ENCODE data around the gene SAMD4A.

The SAMD4A gene

DNA sequence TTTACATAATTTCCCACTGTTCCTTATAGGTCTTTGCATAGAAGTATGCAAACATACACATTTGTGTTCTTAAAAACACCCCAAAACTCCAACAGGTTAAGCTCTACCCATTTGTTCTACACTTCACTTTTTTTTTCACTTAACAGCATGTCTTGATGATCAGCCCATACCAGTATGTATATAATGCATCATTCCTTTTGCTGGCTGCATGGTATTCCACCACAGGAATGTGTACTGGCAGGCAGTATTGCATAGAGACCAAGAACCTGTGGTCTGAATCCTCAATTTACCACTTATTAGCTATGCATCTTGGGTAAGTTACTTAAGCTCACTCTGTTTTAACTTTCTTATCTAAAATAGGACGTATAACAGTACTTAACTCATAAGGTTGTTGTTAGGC lies 65.5 kb downstream of the SAMD4A start:
- H3K4me3 ChIP-seq (ENCODE audit: low read depth, low read length), result no peak overlapping the region
- POLR2A ChIA-PET, result interaction anchor here (1.3 kb wide), 1 partner anchor 67 kb away, joined by 4 read pairs; no protein-coding TSS in a partner anchor
- no peak for TF ChIP-seq CTCF (IDR thresholded peaks at IDR 0.05; ENCODE audit: insufficient read depth, low read length, missing control alignments)
- DNase-seq (ENCODE audit: low read depth, low spot score), result no peak
- CTCF ChIA-PET, result interaction anchor here (2.7 to 4.4 kb wide), 2 partner anchors 11 to 69 kb away, joined by 8 to 27 read pairs; no protein-coding TSS in a partner anchor

GRCh38 chr14:54633076-54633475 lies 66.1 kb downstream of the SAMD4A start:
- H3K4me3 ChIP-seq (ENCODE audit: low read depth, low read length), result no peak overlapping the region
- CTCF ChIA-PET, result interaction anchor here (2.7 to 4.4 kb wide), 2 partner anchors 10 to 69 kb away, joined by 8 to 27 read pairs; no protein-coding TSS in a partner anchor
- POLR2A ChIA-PET, result interaction anchor here (1.3 kb wide), 1 partner anchor 67 kb away, joined by 4 read pairs; no protein-coding TSS in a partner anchor
- no peak for DNase-seq (ENCODE audit: low read depth, low spot score)
- TF ChIP-seq CTCF (IDR thresholded peaks at IDR 0.05; ENCODE audit: insufficient read depth, low read length, missing control alignments), result no peak

GRCh38 chr14:54637270-54638134 lies 70.6 kb downstream of the SAMD4A start:
- H3K4me3 ChIP-seq (ENCODE audit: low read depth, low read length), result no peak overlapping the region
- ChIA-PET CTCF (interaction anchor here (1.9 kb wide), 1 partner anchor 74 kb away, joined by 5 read pairs; no protein-coding TSS in a partner anchor), POLR2A (interaction anchor here (1.1 kb wide), 1 partner anchor 12 kb away, joined by 3 read pairs; no protein-coding TSS in a partner anchor)
- no peak for DNase-seq (ENCODE audit: low read depth, low spot score)
- TF ChIP-seq CTCF (IDR thresholded peaks at IDR 0.05; ENCODE audit: insufficient read depth, low read length, missing control alignments), result no peak

DNA sequence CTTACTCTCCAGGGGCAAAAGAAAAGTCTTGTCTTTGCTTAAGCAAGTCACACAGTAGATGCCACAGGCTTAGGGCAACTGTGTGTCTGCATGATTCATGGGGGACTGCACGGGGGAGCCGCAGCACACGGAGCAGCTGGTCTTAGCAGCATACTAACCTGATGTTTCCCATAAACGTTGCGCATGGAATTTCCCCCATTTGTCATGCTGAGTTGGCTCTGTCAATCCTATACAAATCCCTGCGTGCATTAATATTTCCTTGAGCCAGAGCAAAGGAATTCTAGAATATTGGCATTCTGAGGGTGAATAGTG lies 71.2 kb downstream of the SAMD4A start:
- no peak for DNase-seq (ENCODE audit: low read depth, low spot score)
- no peak overlapping the region for H3K4me3 ChIP-seq (ENCODE audit: low read depth, low read length)
- ChIA-PET CTCF (interaction anchor here (1.9 kb wide), 1 partner anchor 74 kb away, joined by 5 read pairs; no protein-coding TSS in a partner anchor), POLR2A (interaction anchor here (0.6 to 1.1 kb wide), 2 partner anchors 11 to 13 kb away, joined by 3 read pairs; no protein-coding TSS in a partner anchor)
- no peak for TF ChIP-seq CTCF (IDR thresholded peaks at IDR 0.05; ENCODE audit: insufficient read depth, low read length, missing control alignments)

DNA sequence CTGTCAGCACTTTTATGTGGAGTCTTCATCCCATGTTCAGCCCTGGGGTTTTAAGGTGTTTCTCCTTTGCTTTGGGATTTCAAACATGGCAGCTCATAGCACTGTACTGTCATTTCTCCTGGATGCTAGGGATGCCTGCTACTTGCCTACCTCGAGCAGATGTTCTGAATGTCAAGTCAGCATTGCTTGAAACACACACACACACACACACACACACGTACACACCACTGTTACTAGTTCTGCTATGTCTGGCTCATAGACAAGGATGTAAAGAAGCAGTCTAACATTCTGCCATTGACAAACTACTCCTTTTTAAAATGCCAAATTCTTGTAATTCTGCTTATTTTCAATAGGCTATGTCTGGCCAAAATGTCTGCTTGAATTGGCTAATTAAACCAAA lies 72.7 kb downstream of the SAMD4A start:
- H3K4me3 ChIP-seq (ENCODE audit: low read depth, low read length), result no peak overlapping the region
- no peak for DNase-seq (ENCODE audit: low read depth, low spot score)
- CTCF ChIA-PET, result interaction anchor here (0.8 to 2.6 kb wide), 8 partner anchors 8 to 135 kb away, joined by 3 to 8 read pairs (median 3); partner anchors contain the start of gene SAMD4A
- POLR2A ChIA-PET, result interaction anchor here (0.7 kb wide), 1 partner anchor 14 kb away, joined by 3 read pairs; no protein-coding TSS in a partner anchor
- no peak for TF ChIP-seq CTCF (IDR thresholded peaks at IDR 0.05; ENCODE audit: insufficient read depth, low read length, missing control alignments)

DNA sequence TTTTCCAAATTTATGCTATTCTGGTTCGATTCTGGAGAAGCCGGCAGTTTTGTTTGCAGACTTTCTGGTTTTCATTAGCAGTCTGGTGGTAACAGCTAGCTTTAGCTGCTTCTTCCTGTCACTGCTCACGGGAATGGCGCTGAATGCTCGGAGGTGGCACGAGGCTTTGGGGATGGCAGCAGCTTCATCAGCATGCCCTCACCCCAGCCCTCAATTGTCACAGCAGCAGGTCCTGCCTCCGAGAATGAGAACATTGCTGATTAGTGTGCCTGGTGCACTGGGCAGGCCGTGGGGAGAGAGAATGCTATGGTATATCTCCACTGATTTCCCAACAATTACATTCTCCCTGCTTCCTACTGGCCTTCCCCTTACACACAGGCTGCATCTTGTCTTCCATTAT lies 73.6 kb downstream of the SAMD4A start:
- POLR2A ChIA-PET, result interaction anchor here (0.7 kb wide), 1 partner anchor 15 kb away, joined by 3 read pairs; no protein-coding TSS in a partner anchor
- CTCF ChIA-PET, result interaction anchor here (0.8 to 2.6 kb wide), 7 partner anchors 9 to 76 kb away, joined by 3 to 8 read pairs (median 3); partner anchors contain the start of gene SAMD4A
- TF ChIP-seq CTCF (IDR thresholded peaks at IDR 0.05; ENCODE audit: insufficient read depth, low read length, missing control alignments), result no peak
- DNase-seq (ENCODE audit: low read depth, low spot score), result no peak
- H3K4me3 ChIP-seq (ENCODE audit: low read depth, low read length), result no peak overlapping the region

Data from AG04449 (cell line).